HG03571 (cell line): ENCODE measurements around the gene EBF3.

Experiments
- ATAC-seq: cut with Tn5 transposase; IDR thresholded peaks from one replicate; pipeline ENCODE4 v1.9.1; 2021; ENCODE audit not compliant: unreplicated experiment

Gene EBF3

GRCh38 chr10:129876838-129877237 lies 87.2 kb downstream of the EBF3 start:
- ATAC-seq: no peak

- no peak for ATAC-seq
These were observed 87.9 kb downstream of the EBF3 start for GRCh38 chr10:129875993-129876726.

DNA sequence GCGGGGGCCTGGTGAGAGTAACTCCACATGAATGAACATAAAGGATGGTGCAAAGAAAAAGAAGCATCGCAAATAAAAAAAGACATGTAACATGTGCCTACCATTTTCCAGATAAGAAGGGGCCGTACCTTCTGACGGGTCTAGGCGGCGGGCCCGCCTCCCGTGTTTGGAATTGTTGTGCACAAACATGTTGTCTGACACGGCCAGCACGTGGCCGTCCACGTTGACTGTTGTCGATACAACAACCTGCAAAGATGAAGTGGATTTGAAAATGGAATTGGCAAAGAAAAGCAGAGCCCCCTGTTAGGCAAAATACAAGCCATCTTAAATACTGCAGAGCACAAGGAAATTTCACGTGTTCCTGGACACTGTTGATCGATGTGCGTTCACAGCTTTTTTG lies 90.7 kb downstream of the EBF3 start:
- no peak for ATAC-seq

DNA sequence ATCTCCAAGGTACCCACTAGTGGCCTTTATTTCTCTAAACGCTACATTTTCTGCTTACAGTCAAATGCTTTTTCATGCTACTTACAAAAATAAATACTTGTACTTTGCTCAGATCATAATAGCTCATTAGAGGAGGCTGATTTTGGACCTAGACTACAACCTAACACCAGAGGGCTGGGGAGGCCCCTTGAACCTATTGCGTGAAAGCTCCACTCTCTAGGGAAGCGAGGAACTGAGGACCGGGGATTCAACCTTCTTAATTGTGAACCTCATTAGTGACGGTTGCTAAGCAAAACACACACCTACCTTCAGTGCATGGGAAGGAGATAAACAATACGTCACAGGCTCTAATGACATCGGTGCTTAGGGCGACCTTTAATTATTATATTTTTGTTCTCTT lies 92.1 kb downstream of the EBF3 start:
- ATAC-seq: no peak

GRCh38 chr10:129870961-129871621 lies 93.0 kb downstream of the EBF3 start:
- no peak for ATAC-seq

GRCh38 chr10:129870474-129870757 lies 93.7 kb downstream of the EBF3 start:
- ATAC-seq: no peak

GRCh38 chr10:129869596-129870473 lies 94.2 kb downstream of the EBF3 start:
- no peak for ATAC-seq

- ATAC-seq: no peak
These were observed 95.5 kb downstream of the EBF3 start for GRCh38 chr10:129868449-129869035.

- ATAC-seq: no peak
These were observed 96.4 kb downstream of the EBF3 start for GRCh38 chr10:129867631-129868179.

- no peak for ATAC-seq
These were observed 97.2 kb downstream of the EBF3 start for GRCh38 chr10:129866894-129867293.

- ATAC-seq: no peak
These were observed 98.1 kb downstream of the EBF3 start for GRCh38 chr10:129865960-129866359.

DNA sequence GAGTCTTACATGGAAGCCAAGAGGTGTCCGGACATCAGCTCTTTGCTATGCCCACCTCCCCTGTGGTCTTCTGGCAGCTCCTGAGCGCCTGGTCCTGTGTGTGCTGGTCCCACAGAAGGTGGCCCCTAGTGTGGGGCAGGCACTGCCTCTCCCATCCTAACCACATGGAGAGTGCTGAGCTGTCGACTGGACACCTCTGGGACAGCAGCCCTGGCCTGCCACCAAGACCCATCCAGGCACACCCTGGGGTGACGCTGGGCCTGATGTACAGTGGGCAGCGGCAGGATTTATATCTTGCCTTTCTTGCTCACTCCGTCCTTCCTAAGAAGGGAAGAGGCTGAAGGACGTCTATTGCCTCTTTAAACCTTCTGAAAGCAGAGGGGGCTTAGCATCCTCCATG lies 98.7 kb downstream of the EBF3 start:
- no peak for ATAC-seq

DNA sequence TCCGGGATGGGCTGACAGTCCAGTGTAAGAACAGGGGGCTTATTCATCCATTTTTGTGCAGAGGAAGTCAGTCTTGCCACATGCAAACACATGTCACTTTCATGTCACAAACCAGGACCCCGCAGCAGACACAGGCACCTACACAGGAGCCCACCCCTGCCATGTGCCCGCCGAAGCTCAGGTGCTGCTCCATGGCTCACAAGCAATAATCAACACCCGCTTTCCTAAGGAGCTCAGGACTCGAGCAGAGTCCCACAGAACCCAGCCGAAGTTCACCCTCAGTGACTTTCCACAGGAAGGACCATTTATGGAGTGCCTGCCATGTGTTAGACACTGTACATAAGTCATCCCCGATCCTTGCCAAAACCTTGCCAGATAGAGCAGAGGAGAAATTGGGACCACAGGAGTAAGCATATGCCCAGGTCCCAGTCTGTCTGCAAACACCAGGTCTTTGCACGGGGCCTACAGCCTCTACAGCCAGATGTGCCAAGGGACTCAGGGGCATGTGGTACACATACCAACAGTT lies 99.4 kb downstream of the EBF3 start:
- ATAC-seq: no peak

DNA sequence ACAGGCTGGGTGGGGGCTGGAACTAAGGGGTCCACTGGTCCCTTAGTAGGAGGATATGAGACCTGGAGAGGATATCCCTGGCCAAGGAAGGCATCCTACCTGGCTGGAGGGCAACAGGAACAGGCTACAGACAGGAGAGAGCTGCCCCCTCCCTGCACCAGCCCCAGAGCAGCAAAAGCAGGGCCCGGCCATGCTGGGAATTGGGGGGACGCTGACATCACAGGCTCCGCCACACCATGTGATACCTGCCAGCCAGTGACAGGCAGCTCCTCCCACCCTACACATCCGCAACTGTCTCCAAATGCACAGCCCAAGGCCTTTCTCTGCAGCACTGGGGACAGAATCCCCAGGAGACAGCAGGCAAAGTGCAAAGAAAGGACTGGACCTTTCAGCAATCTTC lies 100.0 kb downstream of the EBF3 start:
- ATAC-seq: no peak

DNA sequence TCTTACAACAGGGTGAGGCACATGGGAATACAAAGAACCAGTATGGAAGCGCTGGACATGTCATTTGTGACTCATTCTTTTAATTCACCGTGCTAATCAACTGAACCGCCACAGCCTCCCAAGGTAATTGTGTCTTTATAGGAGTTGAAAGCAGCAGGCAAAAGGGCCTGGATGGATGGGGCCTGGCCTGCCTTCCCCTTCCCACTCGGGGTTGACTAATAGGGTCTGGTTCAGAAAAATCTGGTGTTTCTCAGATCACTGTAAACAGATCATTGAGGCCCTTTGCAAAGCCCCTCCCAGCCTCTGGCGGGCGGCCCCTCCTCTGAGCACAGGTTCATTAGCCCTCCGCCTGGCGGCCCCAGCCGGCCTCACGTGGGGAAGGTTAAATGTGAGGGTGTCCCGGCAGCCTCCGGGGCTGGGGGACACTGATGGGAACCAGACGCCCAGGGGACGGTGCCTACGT lies 100.8 kb downstream of the EBF3 start:
- ATAC-seq: no peak

DNA sequence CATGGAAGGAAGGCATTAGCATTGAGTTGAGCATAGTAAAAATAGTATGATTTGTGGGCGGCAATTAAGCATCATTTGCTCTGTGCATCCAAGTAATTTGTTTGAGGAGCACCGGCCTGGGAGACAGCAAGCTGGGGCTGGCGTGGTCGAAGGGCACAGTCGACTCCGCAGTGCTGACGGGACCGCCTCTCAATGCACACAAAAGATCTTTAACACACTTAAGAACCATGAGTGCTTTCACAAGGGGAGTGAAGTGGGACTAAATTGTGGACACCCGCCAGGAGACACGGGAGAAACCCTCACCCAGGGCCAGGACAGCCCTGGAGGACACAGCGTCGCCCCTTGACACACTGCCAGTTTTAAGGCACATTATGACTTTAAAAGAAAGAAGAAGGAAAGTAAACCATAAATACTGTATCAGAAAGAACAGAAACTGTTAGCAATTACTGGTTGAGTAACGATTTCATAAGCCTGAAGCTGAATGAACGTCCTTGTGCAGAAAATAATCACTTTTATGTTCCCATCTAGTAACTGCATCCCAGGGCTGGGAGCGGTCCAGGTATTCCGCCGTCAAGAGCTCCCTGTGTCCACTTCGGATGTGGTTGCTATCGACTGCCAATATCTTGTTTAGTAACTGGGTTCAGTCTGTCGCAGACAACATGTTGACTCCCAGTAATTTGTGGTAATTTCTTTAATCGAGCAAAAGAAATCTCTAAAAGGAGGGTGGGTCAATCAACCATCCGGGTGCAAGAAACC lies 102.1 kb downstream of the EBF3 start:
- no peak for ATAC-seq

- no peak for ATAC-seq
These were observed 103.7 kb downstream of the EBF3 start for GRCh38 chr10:129860396-129860795.

DNA sequence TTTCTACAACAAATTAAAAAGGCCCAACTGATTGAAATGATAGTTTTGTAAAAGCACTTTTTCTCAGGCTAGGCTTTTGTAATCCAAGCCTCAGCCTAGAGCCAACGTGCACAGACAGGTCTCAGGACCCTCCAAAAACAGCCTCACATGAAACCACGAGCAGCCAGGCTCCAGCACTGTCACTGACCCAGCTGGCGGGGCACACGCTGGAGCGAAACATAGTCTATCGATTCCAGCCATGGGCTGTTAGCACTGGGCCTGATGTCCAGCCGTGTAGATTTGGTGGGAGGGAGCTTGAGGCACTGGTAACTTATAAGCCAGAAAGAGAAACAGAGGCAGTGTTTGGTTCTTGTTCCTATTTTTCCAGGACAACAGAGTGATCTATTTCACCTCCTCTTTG lies 104.5 kb downstream of the EBF3 start:
- ATAC-seq: no peak

- no peak for ATAC-seq
These were observed 106.7 kb downstream of the EBF3 start for GRCh38 chr10:129857242-129857960.
